Erythroblast (primary cell): ENCODE measurements around the gene LDB3.

Source experiments
- GATA1 ChIP-seq: IDR thresholded peaks from 2 replicates; pipeline ENCODE4 v1.6.1; 2011; ENCODE audit warnings: low read depth, mild to moderate bottlenecking, control low read depth, low read length, moderate library complexity
- POLR2A ChIP-seq: IDR thresholded peaks from 2 replicates; pipeline ENCODE4 v1.6.1; 2011; ENCODE audit warnings: mild to moderate bottlenecking, low read length

DNA sequence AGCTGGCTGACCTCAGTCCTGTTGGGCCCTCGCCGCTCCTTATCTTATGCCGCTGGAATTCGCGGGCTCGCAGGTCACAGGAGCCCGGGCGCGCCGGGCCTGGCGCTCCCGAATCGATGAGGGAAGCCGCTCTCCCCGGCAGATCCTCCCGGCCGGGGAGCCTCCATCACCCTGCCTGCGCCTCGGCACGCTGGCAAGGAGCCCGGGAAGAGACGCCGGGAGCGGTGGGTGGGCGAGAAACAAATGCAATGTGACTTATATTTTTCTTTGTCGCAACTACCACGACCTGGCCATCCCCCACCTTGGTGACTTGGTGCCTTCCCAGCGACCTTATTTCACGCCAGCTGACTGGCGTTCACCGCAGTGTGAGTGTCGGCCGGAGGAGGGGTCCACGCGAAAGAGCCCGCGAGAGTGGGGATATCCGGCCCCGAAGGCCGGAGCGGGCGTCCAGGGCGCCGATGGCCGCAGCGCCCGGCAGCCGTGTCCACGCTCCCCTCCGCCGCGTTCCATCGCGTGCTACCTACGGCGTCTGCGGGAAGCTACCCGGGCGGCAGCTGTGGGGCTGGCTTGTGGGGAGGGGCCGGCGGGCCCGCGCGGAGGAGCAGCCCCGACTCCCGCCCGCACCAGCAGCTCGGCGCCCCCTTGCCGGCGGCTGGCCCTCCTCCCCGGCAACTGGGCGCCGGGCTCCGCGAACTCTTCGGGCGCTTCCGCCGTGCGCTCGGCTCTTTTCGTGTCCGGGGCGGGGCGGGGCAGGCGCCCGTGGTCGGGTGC lies 87.6 kb downstream of the LDB3 start:
- TF ChIP-seq POLR2A (peak; percentile 67), GATA1 (no peak)
